ENCODE data around the gene STARD5.

STARD5 gene

DNA sequence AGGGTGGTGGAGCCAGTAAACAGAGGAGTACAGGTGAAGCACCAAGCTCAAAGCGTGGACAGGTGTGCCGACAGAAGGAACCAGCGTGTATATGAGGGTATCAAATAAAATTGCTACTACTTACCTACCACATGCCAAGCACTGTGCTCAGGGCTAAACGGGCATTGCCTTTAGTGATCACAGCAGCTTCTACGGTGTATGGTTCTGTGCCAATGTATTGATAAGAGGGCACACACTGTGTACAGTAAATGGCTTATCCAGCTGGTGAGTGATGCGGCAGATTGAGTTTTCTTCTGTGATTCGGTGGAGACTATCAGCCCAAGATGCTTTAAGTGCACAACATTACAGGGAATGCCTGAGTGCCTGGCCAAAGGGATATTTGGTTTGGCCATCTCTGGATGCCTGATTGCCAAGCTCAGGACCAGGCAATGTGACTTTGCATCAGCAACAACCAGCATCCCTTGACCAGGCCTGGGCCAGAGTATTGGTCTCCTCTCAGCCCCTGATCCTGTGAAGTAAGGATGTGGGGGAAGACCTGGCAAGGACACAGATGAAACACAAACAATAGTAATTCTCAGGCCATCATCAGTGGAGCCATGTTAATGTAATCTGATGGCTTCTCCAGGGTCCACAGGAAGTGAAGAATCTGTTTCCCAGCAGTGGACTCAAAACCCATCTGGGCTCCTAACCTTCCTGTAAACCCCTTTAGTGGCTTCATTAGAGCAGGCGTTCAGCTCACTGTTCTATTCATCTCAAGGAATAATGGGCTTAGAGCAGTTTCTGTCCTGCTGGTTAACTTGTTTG, 14.1 kb downstream of the STARD5 start:
- DNase-seq, result no peak

DNA sequence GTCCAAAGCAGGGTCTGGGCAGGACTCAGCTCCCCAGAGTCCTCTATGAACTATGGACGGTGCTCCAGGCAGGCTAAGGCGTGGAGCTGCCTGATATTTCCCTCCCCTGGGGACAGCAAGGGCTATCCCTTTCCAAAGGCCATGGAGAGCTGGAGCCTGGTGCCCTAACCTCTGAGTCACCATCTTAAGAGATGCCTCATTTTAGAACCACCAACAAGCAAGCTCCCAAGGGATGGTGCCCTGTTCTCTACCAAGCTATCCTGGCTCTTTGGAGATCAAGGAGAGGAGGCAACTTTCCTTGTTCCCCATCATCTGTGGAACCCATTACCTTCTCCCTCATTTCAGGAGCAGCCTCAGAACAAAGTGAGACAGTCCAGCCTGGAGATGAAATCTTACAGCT, 15.7 kb downstream of the STARD5 start:
- DNase-seq, result no peak

DNA sequence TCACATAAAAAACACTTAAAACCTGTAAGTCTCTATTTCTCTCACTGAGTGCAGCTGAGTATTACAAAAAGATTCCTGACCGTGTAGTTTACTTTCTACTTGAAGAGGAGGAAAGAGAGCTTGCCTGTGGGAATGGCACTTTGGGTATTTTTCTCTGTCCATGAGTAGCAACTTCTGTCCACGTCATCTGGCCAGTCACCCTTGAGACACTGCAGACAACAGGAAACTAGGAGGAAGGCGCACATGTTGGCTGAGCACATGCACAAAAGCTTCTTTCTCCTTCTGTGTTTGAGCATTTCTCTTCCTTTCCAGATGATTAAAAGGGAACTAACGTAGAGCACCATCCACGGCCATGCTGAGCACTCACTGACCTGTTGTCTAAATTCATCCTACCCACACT, 19.7 kb downstream of the STARD5 start:
- no peak for DNase-seq

DNA sequence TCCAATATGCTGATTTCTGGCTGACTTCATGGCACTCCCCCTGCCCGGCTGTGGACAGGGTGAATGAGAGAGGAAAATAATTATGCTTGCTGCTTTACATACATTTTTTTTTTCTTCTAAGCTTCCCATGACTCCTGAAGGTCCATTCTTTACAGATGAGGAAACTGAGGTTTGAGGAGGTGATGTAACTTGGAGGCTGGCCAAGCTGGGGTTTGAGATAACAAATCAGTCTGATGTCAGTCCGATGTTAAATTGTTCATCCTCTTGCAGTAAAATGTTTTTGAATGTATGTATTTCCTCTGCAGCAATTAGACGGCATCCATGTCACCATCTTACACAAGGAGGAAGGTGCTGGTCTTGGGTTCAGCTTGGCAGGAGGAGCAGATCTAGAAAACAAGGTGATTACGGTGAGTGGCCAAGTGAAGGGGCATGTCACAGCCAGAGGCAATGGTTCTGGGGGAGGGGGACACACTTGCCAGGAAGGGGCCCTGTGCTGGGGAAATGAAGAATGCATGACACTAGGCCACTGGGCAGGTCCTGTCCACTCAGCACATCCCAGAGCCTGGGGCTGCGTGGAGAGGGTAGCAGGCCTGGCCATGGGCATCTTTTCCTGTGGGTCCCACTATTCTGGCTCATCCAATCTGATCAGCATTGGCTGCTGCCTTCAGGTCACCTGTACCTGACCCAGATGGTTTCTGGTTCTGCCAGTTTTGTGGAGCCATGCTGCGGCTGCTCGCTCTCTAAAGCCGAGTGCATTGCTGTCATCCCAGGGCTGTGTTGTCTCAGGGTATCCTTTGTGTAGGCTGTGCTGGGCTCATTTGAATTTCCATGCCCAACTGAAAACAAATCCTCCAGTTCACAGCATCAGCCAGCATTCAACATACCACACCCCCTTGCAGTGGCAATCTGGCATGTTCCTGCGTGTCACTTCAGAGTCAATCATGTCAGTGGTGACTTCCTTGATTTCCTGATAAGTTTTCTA, 20.4 kb downstream of the STARD5 start:
- DNase-seq, result no peak

DNA sequence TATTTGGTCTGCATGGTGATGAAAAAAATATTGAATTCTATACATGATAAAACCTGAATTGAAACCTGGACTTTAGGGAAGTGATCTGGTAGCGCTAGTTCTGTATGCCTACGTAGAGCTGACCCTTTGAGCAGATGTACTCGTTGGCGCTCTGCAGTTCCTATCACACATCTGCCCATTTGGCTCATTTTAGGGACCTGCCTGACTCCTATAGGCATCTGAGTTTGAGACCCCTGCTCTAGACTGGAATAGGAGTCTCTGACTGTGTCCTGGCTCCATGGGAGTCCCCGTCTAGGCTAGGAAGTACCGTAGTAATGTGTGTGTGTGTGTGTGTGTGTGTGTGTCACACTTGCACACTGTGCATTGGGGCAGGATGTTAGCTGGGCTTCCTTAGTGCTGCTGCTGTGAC, 21.2 kb downstream of the STARD5 start:
- DNase-seq, result no peak

DNA sequence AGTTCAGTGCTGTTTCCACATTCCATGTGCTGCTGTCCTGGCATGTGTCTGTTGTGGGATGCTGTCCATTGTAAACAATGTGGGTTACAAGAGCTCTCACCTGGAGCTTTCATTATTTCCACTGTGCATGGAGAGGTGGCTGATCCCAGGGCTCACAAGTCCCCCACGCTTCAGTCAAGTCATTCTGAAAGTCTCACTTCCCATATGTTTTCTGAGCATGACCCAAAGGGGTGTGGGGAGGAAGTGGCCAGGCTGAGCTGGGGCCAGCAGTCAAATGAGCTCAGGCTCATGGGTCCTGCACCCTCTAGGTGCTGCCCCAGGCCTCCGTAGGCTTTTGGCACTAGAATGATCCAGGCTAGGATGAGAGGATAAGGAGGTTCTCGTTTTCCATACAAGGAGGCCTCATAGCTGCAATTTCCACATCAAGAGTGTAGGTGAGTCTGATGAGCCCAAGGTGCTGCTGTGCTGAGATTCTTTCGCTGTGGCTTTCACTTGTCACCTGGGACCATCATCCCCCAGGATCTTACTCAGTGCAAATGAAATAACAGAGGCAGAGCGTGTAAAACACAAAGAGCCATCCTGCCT, 22.0 kb downstream of the STARD5 start:
- no peak for DNase-seq

DNA sequence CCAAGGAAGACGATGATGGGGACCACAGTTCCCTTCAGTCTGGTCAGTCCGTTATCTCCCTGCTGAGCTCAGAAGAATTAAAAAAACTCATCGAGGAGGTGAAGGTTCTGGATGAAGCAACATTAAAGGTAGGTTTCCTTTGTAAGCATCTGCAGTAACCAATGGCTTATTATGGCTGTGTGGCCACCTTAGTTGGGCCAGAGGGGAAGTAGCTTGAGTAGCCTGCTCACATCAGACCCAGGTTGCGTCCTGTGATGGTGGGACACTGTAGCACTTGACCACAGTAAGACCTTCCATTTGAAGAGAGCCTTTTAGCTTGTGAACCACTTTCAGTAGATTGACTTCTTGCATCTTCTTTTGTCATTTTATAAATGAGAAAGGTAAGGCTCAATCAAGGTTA, 22.6 kb downstream of the STARD5 start:
- no peak for DNase-seq

DNA sequence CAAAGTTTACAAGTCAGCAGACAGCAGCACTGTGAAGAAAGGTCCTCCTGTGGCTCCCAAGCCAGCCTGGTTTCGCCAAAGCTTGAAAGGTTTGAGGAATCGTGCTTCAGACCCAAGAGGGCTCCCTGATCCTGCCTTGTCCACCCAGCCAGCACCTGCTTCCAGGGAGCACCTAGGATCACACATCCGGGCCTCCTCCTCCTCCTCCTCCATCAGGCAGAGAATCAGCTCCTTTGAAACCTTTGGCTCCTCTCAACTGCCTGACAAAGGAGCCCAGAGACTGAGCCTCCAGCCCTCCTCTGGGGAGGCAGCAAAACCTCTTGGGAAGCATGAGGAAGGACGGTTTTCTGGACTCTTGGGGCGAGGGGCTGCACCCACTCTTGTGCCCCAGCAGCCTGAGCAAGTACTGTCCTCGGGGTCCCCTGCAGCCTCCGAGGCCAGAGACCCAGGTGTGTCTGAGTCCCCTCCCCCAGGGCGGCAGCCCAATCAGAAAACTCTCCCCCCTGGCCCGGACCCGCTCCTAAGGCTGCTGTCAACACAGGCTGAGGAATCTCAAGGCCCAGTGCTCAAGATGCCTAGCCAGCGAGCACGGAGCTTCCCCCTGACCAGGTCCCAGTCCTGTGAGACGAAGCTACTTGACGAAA, 24.2 kb downstream of the STARD5 start:
- no peak for DNase-seq

DNA sequence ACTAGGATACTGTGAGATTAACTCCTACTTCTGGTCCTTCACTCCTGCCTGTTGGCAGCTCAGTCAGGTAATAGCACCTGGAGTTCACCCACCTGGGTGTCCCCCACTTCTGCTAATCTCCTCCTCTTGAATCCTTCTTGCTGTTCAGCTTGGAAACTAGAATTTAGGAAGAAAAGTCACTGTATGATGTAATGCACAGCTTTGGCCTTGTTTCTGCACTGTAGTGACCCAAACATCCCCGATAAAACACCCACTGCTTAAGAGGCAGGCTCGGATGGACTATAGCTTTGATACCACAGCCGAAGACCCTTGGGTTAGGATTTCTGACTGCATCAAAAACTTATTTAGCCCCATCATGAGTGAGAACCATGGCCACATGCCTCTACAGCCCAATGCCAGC, 24.8 kb downstream of the STARD5 start:
- DNase-seq, result no peak

DNA sequence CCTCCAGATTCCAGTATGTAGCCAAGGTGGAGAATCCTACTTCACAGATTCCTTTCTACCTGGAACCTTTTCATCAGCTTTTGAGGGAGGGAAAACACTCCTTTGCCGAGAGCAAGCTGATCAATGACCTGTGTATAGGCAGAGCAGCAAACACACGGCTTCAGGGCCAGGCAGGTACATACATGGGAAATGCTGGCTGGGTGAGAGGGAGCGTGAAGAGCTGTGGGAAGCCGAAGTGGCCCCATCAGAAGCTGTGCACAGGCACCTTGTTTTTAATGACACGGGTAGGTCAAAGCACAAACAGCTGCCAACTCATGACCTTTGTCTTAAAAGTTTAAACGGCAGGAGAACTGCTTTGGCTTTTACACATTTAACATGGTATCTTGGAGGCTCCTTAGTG, 25.3 kb downstream of the STARD5 start:
- DNase-seq, result no peak

DNA sequence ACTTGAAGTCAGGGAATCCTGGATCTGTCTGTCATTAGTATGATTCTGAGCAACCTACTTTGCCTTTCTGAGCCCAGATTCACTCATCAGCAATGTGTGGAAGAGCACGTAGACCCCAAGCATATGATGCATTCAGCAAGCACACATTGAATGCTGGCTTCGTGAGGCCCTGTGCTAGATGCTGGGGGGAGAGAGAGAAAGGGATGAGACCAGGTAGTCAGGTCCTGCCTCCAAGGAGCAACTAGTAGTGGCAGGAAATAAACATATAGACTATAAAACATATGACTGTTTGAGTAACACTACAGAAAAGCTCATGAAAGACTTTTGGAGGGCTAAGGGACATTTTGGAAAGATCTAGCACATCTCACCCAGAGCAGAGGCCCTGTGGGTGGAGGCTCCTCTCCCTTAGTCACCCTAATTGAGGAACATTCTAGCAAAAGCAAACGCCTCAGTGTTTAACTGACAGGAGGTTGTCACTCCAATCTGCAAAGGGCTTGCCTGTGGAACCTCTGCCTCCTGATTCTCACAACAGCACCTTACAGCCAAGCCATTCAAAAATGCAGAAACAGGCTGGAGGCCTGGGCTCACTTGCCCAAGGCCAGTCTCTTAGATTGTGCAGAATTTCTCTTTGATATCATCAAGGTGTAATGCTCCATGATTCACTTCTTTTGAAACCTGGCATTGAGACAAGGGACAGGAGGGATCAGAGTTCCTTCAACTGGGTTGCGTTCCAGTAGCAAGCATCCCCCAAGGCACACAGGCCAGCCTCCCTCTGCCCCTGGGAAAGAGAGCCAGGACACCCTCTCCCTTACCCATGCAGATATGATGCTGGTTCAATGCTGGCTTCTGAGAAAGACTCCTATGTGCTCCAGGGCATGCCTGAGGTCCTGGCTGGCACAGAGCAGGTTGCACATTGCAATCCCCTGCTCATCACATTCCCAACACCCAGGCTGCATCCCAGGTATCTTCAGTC, 26.1 kb downstream of the STARD5 start:
- DNase-seq, result no peak

DNA sequence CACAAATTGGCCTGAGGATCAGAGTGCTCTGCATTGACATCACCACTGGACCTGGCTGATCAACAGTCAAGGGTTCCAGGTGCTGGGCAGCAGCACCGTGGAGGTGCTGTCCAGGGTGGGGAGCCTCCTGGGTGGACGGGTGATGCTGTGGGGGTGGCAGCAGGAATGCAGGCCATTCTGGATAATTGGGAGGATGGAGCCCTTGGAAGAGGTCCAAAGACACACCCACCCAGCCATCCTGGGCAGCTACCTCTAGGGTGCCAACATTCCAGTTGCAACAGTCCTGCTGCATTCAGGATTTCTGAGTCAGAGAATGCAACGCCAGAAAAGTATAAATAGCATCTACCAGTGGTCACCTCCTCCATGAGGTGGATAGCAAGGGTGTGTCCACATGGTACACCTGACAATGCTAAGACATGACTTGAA, 26.8 kb downstream of the STARD5 start:
- no peak for DNase-seq

DNA sequence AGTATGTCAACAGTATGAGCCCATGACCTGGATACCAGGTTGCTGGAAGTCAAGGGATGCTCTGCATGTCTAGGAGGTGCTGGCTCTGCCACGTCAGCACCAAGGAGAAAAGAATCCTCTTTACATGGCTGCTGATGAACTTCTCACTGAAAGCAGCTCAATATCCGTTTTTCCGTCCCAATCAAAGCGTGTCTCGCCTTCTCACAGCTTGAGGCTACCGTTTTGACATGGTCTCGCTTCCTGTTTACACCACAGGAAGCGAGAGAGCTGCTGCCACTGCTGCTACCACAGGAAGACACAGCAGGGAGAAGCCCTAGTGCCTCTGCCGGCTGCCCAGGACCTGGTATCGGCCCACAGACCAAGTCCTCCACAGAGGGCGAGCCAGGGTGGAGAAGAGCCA, 27.3 kb downstream of the STARD5 start:
- DNase-seq, result no peak

DNA sequence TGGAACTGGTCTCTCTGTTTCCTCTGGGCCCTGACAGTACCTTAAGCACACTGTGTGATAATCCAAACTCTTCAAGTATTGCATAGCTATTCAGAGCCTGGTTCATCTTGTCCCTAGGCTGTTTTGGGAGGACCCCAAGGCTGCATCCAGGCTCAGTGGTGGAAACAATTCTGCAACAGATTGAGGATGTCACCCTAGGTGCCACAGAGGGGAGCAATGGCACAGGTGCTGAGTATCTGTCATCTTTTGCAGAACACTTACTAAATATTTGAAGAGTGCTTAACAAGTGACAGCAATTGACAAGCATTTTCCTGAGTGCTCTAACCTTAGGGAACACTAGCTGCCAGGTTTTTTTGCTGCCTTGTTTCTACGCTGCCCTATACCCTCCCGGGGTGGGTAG, 27.8 kb downstream of the STARD5 start:
- no peak for DNase-seq

DNA sequence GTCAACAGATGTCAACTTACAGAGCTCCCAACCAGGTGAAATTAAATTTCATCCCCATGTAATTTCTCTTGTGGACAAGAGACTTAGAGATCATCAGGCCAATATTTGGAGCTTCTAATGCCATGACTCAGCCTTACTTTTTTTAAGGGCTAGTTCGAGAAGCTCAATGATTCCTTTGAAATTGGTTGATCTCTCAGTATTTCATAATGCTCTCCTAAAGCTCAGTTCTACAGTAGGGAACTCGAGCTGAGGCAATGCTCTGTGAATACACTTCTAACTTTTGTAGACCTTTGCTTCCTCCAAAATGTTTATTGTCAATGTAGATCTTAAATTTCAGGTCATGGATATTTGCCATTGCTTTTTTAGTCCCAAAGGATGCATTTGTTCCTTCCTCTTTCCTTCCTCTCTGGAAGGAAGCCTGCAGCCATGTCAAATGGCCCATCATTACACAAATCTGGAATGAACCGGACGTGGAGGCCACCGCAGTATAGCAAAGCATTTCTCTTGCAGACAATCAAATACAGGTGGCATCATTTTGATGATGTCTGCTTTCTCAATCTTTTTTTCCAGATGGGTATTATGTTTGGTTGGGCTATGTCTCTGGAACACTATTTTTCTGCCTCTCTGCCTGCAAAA, 28.3 kb downstream of the STARD5 start:
- no peak for DNase-seq

DNA sequence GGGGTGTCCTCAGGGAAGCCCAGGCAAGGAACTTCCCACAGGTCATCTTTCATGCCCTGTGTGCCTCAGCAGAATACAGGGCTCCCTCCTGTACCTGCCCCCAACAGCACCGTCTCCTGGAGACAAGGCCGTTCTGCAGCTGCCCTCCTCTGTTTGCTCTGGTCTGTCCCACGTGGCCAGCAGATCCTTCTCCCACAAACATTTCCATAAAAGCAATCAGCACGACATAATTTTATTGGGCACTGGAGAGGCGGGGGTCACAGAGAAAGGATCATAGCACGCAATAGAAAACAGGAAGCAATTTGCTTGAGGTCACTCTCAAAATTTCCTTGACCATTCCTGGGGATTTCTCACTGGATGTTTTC, 29.4 kb downstream of the STARD5 start:
- DNase-seq, result no peak

DNA sequence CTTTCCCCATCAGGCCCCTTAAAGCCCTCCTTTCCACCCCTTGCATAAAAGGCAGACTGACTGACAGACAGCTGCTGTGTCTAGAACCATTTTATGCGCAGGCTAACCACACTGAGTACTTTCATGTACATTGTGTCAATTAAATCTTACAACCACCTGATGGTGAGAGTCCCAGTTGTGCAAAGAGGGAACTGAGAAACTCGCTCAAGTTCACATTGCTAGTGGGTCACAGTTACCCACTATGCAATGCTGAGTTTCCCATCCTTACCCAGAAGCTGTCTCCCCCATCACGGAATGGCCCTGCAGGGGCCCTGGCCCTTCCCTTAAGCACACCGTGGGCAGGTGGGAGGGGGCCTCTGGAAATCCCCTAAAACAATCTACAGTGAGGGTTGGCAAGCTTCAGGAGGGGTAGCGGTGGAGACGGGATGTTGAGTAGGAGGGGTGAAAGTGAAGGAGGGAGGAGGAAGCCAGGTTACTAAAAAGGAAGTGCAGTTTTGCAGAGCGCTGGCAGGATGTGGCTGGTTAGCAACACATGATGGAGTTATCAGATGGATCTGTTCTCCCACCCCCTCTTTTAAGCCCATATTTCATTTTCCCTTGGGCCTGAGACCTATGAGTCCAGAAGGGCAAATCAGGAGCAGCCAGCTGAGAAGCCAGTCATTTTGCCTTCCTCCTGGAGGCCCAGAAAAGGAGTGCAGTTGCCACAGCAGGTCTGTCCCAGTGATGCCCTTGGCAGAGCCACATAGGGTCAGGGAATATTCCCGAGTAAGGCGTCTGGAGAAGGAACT, 30.0 kb downstream of the STARD5 start:
- no peak for DNase-seq

DNA sequence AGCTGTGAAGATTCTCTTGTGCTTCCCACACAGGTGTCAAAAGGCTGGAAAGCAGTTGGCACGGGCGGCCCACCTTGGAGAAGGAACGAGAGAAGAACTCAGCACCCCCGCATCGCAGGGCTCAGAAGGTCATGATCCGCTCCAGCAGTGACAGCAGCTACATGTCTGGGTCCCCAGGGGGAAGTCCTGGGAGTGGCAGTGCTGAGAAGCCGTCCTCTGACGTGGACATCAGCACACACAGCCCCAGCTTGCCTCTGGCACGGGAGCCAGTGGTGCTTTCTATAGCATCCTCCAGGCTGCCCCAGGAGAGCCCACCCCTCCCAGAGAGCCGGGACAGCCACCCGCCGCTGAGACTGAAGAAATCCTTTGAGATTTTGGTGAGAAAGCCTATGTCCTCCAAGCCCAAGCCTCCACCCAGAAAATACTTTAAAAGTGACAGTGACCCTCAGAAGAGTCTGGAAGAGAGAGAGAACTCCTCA, 31.4 kb downstream of the STARD5 start:
- DNase-seq, result no peak

DNA sequence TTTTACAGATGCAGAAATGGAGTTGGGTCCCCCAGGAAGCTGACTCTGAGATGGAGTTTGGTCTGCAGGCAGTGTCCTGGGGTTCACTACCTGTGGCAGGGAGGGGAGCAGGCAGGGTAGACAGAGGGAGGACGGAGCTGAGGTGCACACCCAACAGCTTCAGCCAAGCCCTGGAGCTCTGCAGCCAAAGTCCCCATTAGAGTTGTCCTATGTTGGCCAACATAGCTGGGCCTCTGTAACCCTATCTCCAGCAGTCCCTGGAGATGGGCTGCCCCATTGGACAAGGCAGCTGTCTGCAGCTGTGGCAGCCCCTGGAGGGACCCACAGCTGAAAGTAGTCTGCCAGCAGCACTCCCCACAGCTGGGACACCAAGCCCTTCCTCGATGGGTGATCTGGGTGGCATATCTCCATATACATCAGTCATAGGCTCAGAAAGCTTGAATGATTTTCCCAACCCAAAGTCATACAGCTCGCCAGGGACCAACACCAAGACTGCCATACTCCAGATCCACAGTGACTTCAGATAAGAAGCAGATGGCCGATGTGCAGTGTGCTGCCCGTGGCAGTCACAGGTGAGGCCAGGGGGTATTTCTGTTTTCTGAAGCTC, 31.9 kb downstream of the STARD5 start:
- DNase-seq, result no peak

DNA sequence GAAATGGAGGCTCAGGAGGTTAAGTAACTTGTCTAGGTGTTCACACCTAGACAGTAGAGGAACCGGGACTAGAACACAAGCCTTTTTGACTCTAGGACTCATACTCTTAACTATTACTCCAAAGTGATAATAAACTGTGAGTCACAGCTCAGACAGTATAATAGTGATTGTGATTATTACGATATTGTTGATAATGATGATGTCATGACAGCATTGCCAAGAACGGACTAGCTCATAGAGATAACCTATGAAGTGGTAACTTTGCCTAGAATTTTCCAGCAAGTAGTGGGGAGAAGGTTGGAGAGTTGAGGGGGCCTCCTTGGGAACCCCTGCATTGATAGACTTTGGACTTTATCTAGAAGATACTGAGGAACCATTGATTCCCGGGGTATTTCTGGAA, 34.0 kb downstream of the STARD5 start:
- no peak for DNase-seq
